Omental fat pad (tissue), 4 donors: ENCODE data around the gene CCP110. TPM values are rescaled to one million over a fixed set of nuclear protein-coding genes. Genes with fewer than 3 reads are reported as not detected.

Experiments used
- ATAC-seq: fragments of 150-250 bp; one replicate; pipeline ENCODE4 v1.9.1; 2016; ENCODE audit warnings: mild to moderate bottlenecking, moderate library complexity; ENCODE audit not compliant: low FRiP score
- DNase-seq: peaks from one replicate; pipeline ENCODE4 v3.0.0-alpha.2; 2019; ENCODE audit warnings: low spot score
- CTCF ChIP-seq, 3 donors: fragments of 450-650 bp; IDR thresholded peaks; one replicate each; pipeline ENCODE4 v1.5.1; 2016 to 2017; ENCODE audit warnings: antibody characterized with exemption in 3 of 3, mild to moderate bottlenecking in 3 of 3, moderate library complexity in 2 of 3
- total RNA-seq, 4 donors: library from RNA; depleted of rRNA; stranded (reverse); fragments of >200 nt; gene quantifications; one replicate each; pipeline ENCODE4 v1.1.0, GENCODE V29; 2016

The CCP110 gene
- total RNA-seq, 4 donors from 2014 or later: 8.9 to 18.8 (median 14.3) TPM

GRCh38 chr16:19482291-19482690 lies 41.5 kb upstream of the CCP110 start:
- no peak for ATAC-seq

GRCh38 chr16:19484096-19484495 lies 39.6 kb upstream of the CCP110 start:
- ATAC-seq (no peak), DNase-seq (no peak)
- TF ChIP-seq CTCF (IDR thresholded peaks at IDR 0.05): no peak

More at GRCh38 chr16:19482291-19482690, 41.5 kb upstream of the CCP110 start:
- TF ChIP-seq CTCF (IDR thresholded peaks at IDR 0.05): no peak
- no peak for DNase-seq

GRCh38 chr16:19485611-19486010 lies 38.1 kb upstream of the CCP110 start:
- ATAC-seq (no peak), DNase-seq (no peak)
- no peak for TF ChIP-seq CTCF (IDR thresholded peaks at IDR 0.05)

- TF ChIP-seq CTCF (IDR thresholded peaks at IDR 0.05): no peak
- no peak for DNase-seq
- ATAC-seq: no peak
Observed at GRCh38 chr16:19486051-19486450, 37.7 kb upstream of the CCP110 start.

- ATAC-seq: peak; percentile 36
- DNase-seq: no peak
- no peak for TF ChIP-seq CTCF (IDR thresholded peaks at IDR 0.05)
Observed at GRCh38 chr16:19486750-19487325, 36.9 kb upstream of the CCP110 start.

- DNase-seq: no peak
- TF ChIP-seq CTCF (IDR thresholded peaks at IDR 0.05): no peak
- ATAC-seq: peak; percentile 71
Observed at GRCh38 chr16:19488213-19488640, 35.5 kb upstream of the CCP110 start.

- TF ChIP-seq CTCF (IDR thresholded peaks at IDR 0.05): no peak
- ATAC-seq (no peak), DNase-seq (no peak)
Observed at GRCh38 chr16:19490619-19491018, 33.1 kb upstream of the CCP110 start.
